Stimulated activated memory B cell treated with anti-CD40 and anti-IgM and Interleukin-4, amounts not matched to agents 10 μg/mL and 1 μg/mL and 100 μg/mL, for 72 hours (primary cell): ENCODE measurements around the gene GAS2L1.
"Not testable (repeated sequence)": the region's sequence is repeated elsewhere in the genome, so short reads cannot be mapped to it uniquely, and the experiment has no call there.

Experiments used
- ATAC-seq: fragments of 150-1000 bp; cut with Tn5 transposase; 2 replicates; pipeline ENCODE4 v1.10.0; 2021
- H3K27ac Mint-ChIP-seq: one replicate; pipeline ENCODE4 v1.8.0; 2022; ENCODE audit warnings: mild to moderate bottlenecking, mixed read lengths
- H3K27me3 Mint-ChIP-seq: one replicate; pipeline ENCODE4 v1.8.0; 2022; ENCODE audit warnings: mixed read lengths
- H3K36me3 Mint-ChIP-seq: one replicate; pipeline ENCODE4 v1.8.0; 2022; ENCODE audit warnings: mixed read lengths
- H3K4me1 Mint-ChIP-seq: one replicate; pipeline ENCODE4 v1.8.0; 2022; ENCODE audit warnings: mixed read lengths
- H3K4me3 Mint-ChIP-seq: one replicate; pipeline ENCODE4 v1.8.0; 2022; ENCODE audit warnings: mild to moderate bottlenecking, moderate library complexity, mixed read lengths
- H3K9me3 Mint-ChIP-seq: one replicate; pipeline ENCODE4 v1.8.0; 2022; ENCODE audit warnings: mixed read lengths

GAS2L1 gene

GRCh38 chr22:29348041-29348440 lies 41.6 kb downstream of the GAS2L1 start:
- Mint-ChIP-seq H3K4me1 (no peaks in the 10 kb centered on the region), H3K36me3 (peaks cover 65% of the 10 kb centered on the region), H3K4me3 (no peak overlapping the region), H3K27ac (no peak overlapping the region), H3K27me3 (no peaks in the 10 kb centered on the region), H3K9me3 (no peaks in the 10 kb centered on the region)
- ATAC-seq: no peak

- Mint-ChIP-seq H3K36me3 (peaks cover 71% of the 10 kb centered on the region), H3K4me1 (no peaks in the 10 kb centered on the region), H3K27me3 (no peaks in the 10 kb centered on the region), H3K9me3 (no peaks in the 10 kb centered on the region), H3K27ac (no peak overlapping the region), H3K4me3 (no peak overlapping the region)
- ATAC-seq: no peak
Observed at GRCh38 chr22:29348956-29349355, 42.5 kb downstream of the GAS2L1 start.

GRCh38 chr22:29351042-29351441 lies 44.6 kb downstream of the GAS2L1 start:
- peaks cover 78% of the 10 kb centered on the region for H3K36me3 Mint-ChIP-seq
- no peak overlapping the region for H3K4me3 Mint-ChIP-seq
- peak overlapping the region; percentile 17 for H3K27ac Mint-ChIP-seq
- H3K27me3 Mint-ChIP-seq: no peaks in the 10 kb centered on the region
- no peak for ATAC-seq
- H3K9me3 Mint-ChIP-seq: no peaks in the 10 kb centered on the region
- no peaks in the 10 kb centered on the region for H3K4me1 Mint-ChIP-seq

GRCh38 chr22:29351891-29352290 lies 45.4 kb downstream of the GAS2L1 start:
- H3K4me1 Mint-ChIP-seq: no peaks in the 10 kb centered on the region
- H3K9me3 Mint-ChIP-seq: no peaks in the 10 kb centered on the region
- peak overlapping the region; percentile 17 for H3K27ac Mint-ChIP-seq
- no peak overlapping the region for H3K4me3 Mint-ChIP-seq
- no peaks in the 10 kb centered on the region for H3K27me3 Mint-ChIP-seq
- peaks cover 79% of the 10 kb centered on the region for H3K36me3 Mint-ChIP-seq
- no peak for ATAC-seq

GRCh38 chr22:29352778-29353177 lies 46.3 kb downstream of the GAS2L1 start:
- H3K4me3 Mint-ChIP-seq: no peak overlapping the region
- H3K27ac Mint-ChIP-seq: peak overlapping the region; percentile 30
- H3K9me3 Mint-ChIP-seq: no peaks in the 10 kb centered on the region
- H3K4me1 Mint-ChIP-seq: no peaks in the 10 kb centered on the region
- H3K36me3 Mint-ChIP-seq: peaks cover 71% of the 10 kb centered on the region
- H3K27me3 Mint-ChIP-seq: no peaks in the 10 kb centered on the region
- no peak for ATAC-seq

- H3K27me3 Mint-ChIP-seq: no peaks in the 10 kb centered on the region
Observed at GRCh38 chr22:29353286-29353685, 46.8 kb downstream of the GAS2L1 start.

GRCh38 chr22:29353860-29354259 lies 47.4 kb downstream of the GAS2L1 start:
- Mint-ChIP-seq H3K4me3 (no peak overlapping the region), H3K36me3 (peaks cover 70% of the 10 kb centered on the region), H3K27me3 (no peaks in the 10 kb centered on the region), H3K27ac (no peak overlapping the region), H3K4me1 (no peaks in the 10 kb centered on the region), H3K9me3 (no peaks in the 10 kb centered on the region)
- ATAC-seq: no peak

More at GRCh38 chr22:29353286-29353685, 46.8 kb downstream of the GAS2L1 start:
- no peaks in the 10 kb centered on the region for H3K4me1 Mint-ChIP-seq
- H3K9me3 Mint-ChIP-seq: no peaks in the 10 kb centered on the region
- peak overlapping the region; percentile 30 for H3K27ac Mint-ChIP-seq
- ATAC-seq: no peak
- H3K36me3 Mint-ChIP-seq: peaks cover 70% of the 10 kb centered on the region
- H3K4me3 Mint-ChIP-seq: no peak overlapping the region

GRCh38 chr22:29357193-29357890 lies 50.9 kb downstream of the GAS2L1 start:
- not testable (repeated sequence) for H3K4me3 Mint-ChIP-seq, ATAC-seq, H3K9me3 Mint-ChIP-seq, H3K27ac Mint-ChIP-seq, H3K27me3 Mint-ChIP-seq
- H3K4me1 Mint-ChIP-seq: peaks cover 14% of the 10 kb centered on the region
- peaks cover 75% of the 10 kb centered on the region for H3K36me3 Mint-ChIP-seq

- ATAC-seq: no peak
- Mint-ChIP-seq H3K27me3 (no peaks in the 10 kb centered on the region), H3K9me3 (no peaks in the 10 kb centered on the region), H3K4me3 (no peak overlapping the region), H3K36me3 (peaks cover 57% of the 10 kb centered on the region), H3K4me1 (peaks cover 25% of the 10 kb centered on the region), H3K27ac (peak overlapping the region; percentile 35)
Observed at GRCh38 chr22:29359469-29359868, 53.0 kb downstream of the GAS2L1 start.
